Upper lobe of right lung (tissue), 1 donor: ENCODE results near the gene OVOL2. TPM values are rescaled to one million over a fixed set of nuclear protein-coding genes. Genes with fewer than 3 reads are reported as not detected.

Experiments
- ATAC-seq: fragments of 200-7000 bp; cut with Tn5 transposase; one replicate; pipeline ENCODE4 v1.9.1; 2020; ENCODE audit warnings: mild to moderate bottlenecking, moderate library complexity
- DNase-seq: peaks from one replicate; pipeline ENCODE4 v3.0.0-alpha.2; 2020
- H3K27ac ChIP-seq: fragments of 200-600 bp; one replicate; pipeline ENCODE4 v1.8.0; 2022
- H3K27me3 ChIP-seq: fragments of 200-600 bp; one replicate; pipeline ENCODE4 v1.8.0; 2022; ENCODE audit warnings: mild to moderate bottlenecking
- H3K36me3 ChIP-seq: fragments of 200-600 bp; one replicate; pipeline ENCODE4 v1.8.0; 2022
- H3K4me1 ChIP-seq: fragments of 200-600 bp; one replicate; pipeline ENCODE4 v1.8.0; 2022
- H3K4me3 ChIP-seq: fragments of 200-600 bp; one replicate; pipeline ENCODE4 v1.8.0; 2022; ENCODE audit warnings: mild to moderate bottlenecking
- H3K9me3 ChIP-seq: fragments of 200-600 bp; one replicate; pipeline ENCODE4 v1.8.0; 2022
- intact Hi-C: fragments of 100-400 bp; cut with DNase I; formaldehyde crosslinking; loops from one replicate; pipeline ENCODE4 v1.11.0; 2022
- total RNA-seq: library from RNA; stranded (reverse); fragmentation: NEBNext Ultra II Directional; extraction: Animal tissue kit (Norgen Biotek cat#: 25700); gene quantifications from one replicate; pipeline ENCODE4 v1.2.1, GENCODE V29; 2021
- TF ChIP-seq, protein P1 (sequence below): fragments of 200-600 bp; IDR thresholded peaks from one replicate; pipeline ENCODE4 v1.8.0; 2022; ENCODE audit warnings: antibody characterized with exemption
- donor health status: DM: no; HTN: yes; CAD: no; lungs with severe emphysema.

OVOL2 gene
- total RNA-seq, 1 donor from 2014 or later = 6.7 TPM

DNA sequence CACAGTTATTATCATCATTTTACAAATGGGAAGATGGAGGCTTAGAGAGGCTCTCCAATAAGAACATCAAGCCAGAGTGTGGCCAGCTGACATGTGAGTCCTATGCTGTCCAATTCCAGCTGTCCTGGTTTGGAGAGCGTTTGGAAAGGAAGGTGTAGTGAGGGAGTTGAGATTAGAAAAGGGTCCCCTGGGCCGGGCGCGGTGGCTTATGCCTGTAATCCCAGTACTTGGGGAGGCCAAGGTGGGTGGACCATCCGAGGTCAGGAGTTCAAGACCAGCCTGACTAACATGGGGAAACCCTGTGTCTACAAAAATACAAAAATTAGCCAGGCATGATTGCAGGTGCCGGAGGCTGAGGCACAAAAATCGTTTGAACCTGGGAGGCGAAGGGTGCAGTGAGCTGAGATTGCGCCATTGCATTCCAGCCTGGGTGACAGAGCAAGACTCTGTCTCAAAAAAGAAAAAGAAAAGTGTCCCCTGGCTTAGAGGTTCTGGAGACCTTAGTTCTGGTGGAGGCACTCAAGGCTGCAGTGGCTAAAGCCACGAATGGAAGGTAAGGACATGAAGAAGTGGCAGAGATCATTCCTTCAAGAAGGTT, 22.1 kb upstream of the OVOL2 start:
- intact Hi-C loops = no loop called here
- no peaks in the 10 kb centered on the region for H3K9me3 ChIP-seq
- no peaks in the 10 kb centered on the region for H3K36me3 ChIP-seq
- no peak overlapping the region for H3K27ac ChIP-seq
- H3K4me3 ChIP-seq = no peak overlapping the region
- TF ChIP-seq, protein P1, sequence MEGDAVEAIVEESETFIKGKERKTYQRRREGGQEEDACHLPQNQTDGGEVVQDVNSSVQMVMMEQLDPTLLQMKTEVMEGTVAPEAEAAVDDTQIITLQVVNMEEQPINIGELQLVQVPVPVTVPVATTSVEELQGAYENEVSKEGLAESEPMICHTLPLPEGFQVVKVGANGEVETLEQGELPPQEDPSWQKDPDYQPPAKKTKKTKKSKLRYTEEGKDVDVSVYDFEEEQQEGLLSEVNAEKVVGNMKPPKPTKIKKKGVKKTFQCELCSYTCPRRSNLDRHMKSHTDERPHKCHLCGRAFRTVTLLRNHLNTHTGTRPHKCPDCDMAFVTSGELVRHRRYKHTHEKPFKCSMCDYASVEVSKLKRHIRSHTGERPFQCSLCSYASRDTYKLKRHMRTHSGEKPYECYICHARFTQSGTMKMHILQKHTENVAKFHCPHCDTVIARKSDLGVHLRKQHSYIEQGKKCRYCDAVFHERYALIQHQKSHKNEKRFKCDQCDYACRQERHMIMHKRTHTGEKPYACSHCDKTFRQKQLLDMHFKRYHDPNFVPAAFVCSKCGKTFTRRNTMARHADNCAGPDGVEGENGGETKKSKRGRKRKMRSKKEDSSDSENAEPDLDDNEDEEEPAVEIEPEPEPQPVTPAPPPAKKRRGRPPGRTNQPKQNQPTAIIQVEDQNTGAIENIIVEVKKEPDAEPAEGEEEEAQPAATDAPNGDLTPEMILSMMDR = no peak
- H3K4me1 ChIP-seq = no peaks in the 10 kb centered on the region
- ATAC-seq (no peak), DNase-seq (no peak)
- H3K27me3 ChIP-seq = no peaks in the 10 kb centered on the region

DNA sequence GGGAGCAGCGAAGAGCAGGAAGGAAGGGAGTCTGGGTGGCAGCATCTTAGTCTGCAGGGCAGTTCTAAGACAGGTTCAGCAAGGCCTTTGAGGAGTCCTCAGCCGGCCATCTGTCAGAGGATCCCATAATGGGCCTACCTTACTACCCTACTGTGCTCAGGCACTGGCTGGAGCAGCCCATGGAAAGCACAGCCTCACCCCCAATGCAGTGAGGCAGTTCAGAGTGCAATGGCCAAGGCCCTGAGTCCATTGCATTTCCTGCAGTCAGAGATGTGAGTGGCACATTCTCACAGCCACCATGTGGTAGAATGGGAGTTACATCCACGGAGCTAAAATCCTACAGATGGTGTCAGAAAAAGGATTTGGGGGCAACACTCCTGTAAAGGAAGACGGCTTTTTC, 19.4 kb upstream of the OVOL2 start:
- Histone ChIP-seq H3K27me3 (no peaks in the 10 kb centered on the region), H3K9me3 (no peaks in the 10 kb centered on the region), H3K27ac (no peak overlapping the region), H3K4me1 (no peaks in the 10 kb centered on the region), H3K36me3 (no peaks in the 10 kb centered on the region), H3K4me3 (no peak overlapping the region)
- DNase-seq = no peak
- no peak for ATAC-seq
- intact Hi-C loops = no loop called here
- TF ChIP-seq, protein P1 = no peak

DNA sequence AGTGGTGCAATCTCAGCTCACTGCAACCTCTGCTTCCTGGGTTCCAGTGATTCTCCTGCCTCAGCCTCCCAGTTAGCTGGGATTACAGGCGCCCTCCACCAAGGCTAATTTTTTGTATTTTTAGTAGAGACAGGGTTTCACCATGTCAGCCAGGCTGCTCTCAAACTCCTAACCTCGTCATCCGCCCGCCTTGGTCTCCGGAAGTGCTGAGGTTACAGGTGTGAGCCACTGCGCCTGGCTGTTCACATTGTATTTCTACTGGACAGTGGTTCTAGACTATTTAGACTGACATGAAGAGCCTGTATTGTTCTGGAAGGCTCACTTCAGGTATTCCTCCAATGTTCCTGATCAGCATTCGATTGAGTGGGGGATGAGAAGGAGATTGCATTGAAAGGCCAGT, 14.8 kb upstream of the OVOL2 start:
- intact Hi-C loops = no loop called here
- Histone ChIP-seq H3K27me3 (no peaks in the 10 kb centered on the region), H3K36me3 (no peaks in the 10 kb centered on the region), H3K27ac (no peak overlapping the region), H3K4me1 (no peaks in the 10 kb centered on the region), H3K9me3 (no peaks in the 10 kb centered on the region), H3K4me3 (no peak overlapping the region)
- DNase-seq (no peak), ATAC-seq (no peak)
- TF ChIP-seq, protein P1 = no peak

DNA sequence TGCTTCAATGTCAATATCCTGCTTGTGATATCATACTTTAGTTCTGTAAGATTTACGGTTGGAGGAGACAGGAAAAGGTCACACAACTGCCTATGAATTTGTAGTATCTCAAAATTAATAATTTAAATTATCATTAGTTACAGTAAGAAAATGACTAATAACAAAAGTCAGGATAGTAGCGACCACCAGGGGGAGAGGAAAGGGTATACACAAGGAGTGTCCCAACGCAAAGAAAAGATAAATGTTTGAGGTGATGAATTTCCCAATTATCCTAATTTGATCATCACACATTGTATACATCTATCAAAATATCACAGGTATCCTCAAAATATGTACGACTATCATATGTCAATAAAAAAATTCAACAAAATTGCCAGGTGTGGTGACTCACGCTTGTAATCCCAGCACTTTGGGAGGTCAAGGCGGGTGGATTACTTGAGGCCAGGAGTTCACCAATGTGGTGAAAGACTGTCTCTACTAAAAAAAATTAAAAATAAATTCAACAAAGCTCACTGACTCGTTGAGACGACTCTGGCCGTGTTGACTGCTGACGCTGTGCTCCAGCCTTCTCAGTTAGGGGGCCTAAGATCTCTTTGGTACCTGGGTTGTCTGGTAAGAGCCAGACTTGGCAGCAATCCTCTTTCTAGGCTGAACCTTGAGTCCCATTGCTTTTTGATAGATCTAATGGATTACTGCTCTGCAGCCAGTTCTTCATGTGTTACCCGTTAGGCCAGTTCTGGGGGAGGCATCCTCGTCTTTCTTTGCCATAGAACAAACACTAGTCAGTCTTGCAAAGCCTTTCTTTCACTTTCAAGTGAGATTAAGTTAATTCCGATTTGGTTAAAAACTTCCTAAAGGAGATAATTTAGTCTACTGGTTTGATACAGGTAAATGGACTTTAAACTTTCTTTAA, 9.0 kb upstream of the OVOL2 start:
- no peaks in the 10 kb centered on the region for H3K36me3 ChIP-seq
- TF ChIP-seq, protein P1 = no peak
- H3K4me1 ChIP-seq = no peaks in the 10 kb centered on the region
- intact Hi-C loops = no loop called here
- ATAC-seq (no peak), DNase-seq (no peak)
- H3K4me3 ChIP-seq = no peak overlapping the region
- H3K27ac ChIP-seq = no peak overlapping the region
- peaks cover 8% of the 10 kb centered on the region for H3K27me3 ChIP-seq
- no peaks in the 10 kb centered on the region for H3K9me3 ChIP-seq

DNA sequence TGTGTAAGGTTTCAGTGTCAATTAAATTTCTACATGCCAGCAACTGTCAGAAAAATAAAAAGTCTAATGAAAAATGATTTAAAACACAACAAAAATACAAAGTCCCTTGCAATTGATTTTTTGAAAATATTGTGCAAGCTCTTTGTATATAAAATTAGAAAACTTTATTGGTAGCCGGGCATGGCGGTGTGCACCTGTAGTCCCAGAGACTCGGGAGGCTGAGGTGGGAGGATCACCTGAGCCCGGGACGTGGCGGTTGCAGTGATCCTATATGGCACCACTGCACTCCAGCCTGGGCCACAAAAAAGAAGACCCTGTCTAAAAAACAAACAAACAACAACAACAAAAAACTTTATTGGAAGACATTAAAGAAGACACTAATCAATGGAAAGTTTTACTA, 6.0 kb upstream of the OVOL2 start:
- TF ChIP-seq, protein P1 = no peak
- Histone ChIP-seq H3K36me3 (no peaks in the 10 kb centered on the region), H3K9me3 (no peaks in the 10 kb centered on the region), H3K27ac (no peak overlapping the region), H3K27me3 (peaks cover 24% of the 10 kb centered on the region), H3K4me3 (no peak overlapping the region), H3K4me1 (peaks cover 1% of the 10 kb centered on the region)
- DNase-seq (no peak), ATAC-seq (no peak)
- intact Hi-C loops = no loop called here
